ENCODE results near the gene TUBGCP2. TPM values are rescaled to one million over a fixed set of nuclear protein-coding genes. Genes with fewer than 3 reads are reported as not detected.
"Not testable (repeated sequence)": the region's sequence is repeated elsewhere in the genome, so short reads cannot be mapped to it uniquely, and the experiment has no call there.

TUBGCP2 gene
- total RNA-seq, 4 donors from 2014 or later = 44.5 to 107 (median 57.1) TPM

DNA sequence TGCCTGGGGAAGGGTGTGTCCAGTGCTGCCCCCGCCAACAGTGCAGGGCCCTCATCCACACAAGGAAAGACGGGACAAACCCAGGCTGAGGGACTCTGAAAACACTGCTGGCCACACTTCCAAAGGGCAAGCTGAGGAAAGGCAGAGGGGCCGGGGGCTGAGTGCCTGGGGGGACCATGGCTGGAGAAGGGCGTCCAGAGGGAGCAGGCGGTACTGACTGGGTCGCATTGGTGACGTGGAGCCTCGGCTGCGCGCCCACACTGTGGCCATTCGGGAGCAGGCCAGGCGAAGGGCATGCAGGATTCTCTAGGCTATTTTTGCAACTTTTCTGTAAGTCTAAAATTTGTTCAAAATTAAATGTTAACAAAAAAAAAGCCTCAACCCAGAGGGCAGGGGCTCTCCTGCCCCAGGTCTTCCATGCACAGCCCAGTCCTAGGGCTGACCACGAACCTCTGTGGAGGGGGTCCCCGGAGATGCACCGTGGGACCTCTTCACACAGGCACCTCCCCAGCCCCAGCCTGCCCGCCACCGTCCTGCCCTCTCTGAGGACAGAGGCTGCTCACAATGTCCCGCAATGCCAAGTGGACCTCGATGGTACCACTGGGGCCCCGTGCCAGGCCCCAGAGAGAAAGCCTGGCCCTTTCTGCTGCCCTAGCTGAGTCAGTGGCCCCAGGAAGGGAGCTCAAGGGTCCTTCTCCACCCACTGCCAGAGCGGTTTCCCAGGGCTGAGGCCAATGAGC, 42.4 kb downstream of the TUBGCP2 start:
- Histone ChIP-seq H3K4me1 (peaks cover 22% of the 10 kb centered on the region), H3K27me3 (no peaks in the 10 kb centered on the region), H3K36me3 (peaks cover 7% of the 10 kb centered on the region), H3K9me3 (no peaks in the 10 kb centered on the region), H3K27ac (no peak overlapping the region), H3K4me3 (no peak overlapping the region)
- TF ChIP-seq EP300 (IDR thresholded peaks at IDR 0.05) = no peak
- TF ChIP-seq, protein P1, sequence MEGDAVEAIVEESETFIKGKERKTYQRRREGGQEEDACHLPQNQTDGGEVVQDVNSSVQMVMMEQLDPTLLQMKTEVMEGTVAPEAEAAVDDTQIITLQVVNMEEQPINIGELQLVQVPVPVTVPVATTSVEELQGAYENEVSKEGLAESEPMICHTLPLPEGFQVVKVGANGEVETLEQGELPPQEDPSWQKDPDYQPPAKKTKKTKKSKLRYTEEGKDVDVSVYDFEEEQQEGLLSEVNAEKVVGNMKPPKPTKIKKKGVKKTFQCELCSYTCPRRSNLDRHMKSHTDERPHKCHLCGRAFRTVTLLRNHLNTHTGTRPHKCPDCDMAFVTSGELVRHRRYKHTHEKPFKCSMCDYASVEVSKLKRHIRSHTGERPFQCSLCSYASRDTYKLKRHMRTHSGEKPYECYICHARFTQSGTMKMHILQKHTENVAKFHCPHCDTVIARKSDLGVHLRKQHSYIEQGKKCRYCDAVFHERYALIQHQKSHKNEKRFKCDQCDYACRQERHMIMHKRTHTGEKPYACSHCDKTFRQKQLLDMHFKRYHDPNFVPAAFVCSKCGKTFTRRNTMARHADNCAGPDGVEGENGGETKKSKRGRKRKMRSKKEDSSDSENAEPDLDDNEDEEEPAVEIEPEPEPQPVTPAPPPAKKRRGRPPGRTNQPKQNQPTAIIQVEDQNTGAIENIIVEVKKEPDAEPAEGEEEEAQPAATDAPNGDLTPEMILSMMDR (IDR thresholded peaks at IDR 0.05) = no peak
- TF ChIP-seq POLR2A (IDR thresholded peaks at IDR 0.05) = no peak
- no peak for TF ChIP-seq POLR2AphosphoS5 (IDR thresholded peaks at IDR 0.05)
- no peak for DNase-seq (ENCODE audit: low spot score in 2 of 2)
- WGBS = 89% methylated on average over 14 of the region's 21 CpGs

DNA sequence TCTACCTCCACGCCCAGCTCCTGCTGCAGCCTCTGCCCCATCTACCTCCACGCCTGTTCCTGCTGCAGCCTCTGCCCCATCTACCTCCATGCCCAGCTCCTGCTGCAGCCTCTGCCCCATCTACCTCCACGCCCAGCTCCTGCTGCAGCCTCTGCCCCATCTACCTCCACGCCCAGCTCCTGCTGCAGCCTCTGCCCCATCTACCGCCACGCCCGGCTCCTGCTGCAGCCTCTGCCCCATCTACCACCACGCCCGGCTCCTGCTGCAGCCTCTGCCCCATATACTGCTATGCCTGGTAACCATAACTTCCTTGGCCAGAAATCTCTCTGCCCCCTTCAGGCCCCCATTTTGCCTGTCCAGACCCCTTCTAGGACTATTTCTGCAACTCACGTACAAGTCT, 43.6 kb downstream of the TUBGCP2 start:
- H3K27me3 ChIP-seq; H3K36me3 ChIP-seq; DNase-seq (ENCODE audit: low spot score in 2 of 2); H3K4me3 ChIP-seq; H3K9me3 ChIP-seq; H3K27ac ChIP-seq: not testable (repeated sequence)
- 70% methylated on average over 10 of the region's 10 CpGs for WGBS
- H3K4me1 ChIP-seq = peaks cover 34% of the 10 kb centered on the region

DNA sequence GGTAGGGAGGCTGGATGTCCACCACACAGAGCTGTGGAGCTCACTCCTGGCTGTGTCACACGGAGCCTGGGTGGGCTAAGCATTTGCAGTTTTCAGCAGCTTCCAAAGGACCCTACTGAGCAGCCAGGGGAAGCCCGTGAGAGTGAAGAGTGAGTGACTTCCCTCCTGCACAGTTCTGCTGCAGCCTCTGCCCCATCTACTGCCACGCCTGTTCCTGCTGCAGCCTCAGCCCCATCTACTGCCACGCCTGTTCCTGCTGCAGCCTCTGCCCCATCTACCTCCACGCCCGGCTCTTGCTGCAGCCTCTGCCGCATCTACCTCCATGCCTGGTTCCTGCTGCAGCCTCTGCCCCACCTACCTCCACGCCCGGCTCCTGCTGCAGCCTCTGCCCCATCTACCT, 44.2 kb downstream of the TUBGCP2 start:
- H3K27ac ChIP-seq = no peak overlapping the region
- WGBS = 48% methylated on average over 9 of the region's 9 CpGs
- DNase-seq (ENCODE audit: low spot score in 2 of 2) = no peak

DNA sequence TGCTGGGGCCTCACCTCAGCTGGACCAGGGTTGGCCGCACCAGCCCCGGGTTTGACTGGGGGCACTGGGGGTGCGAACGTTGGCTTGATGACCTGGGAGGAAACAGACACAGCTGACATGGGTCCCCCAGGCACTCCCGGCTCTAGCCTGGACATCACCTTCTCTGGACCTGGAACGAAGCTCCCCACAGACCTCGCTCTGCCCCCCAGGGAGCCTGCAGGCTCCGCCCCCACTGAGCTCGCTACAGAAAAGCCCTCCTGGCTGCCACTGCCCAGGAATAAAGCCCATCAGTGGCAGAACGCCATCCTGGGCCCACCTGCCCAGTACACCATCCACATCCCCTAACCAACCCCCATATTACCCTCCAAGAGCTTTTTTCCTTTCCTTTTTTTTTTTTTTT, 45.0 kb downstream of the TUBGCP2 start:
- TF ChIP-seq POLR2AphosphoS5 (IDR thresholded peaks at IDR 0.05) (no peak), EP300 (IDR thresholded peaks at IDR 0.05) (no peak), POLR2A (IDR thresholded peaks at IDR 0.05) (no peak)
- TF ChIP-seq, protein P1 (IDR thresholded peaks at IDR 0.05) = no peak
- Histone ChIP-seq H3K27me3 (no peaks in the 10 kb centered on the region), H3K4me1 (peaks cover 48% of the 10 kb centered on the region), H3K9me3 (no peaks in the 10 kb centered on the region), H3K27ac (no peak overlapping the region), H3K36me3 (no peaks in the 10 kb centered on the region), H3K4me3 (no peak overlapping the region)
- no peak for DNase-seq (ENCODE audit: low spot score in 2 of 2)
- WGBS = 92% methylated on average over 7 of the region's 10 CpGs

More for the DNA sequence above, 44.2 kb downstream of the TUBGCP2 start:
- Histone ChIP-seq H3K4me3 (no peak overlapping the region), H3K9me3 (no peaks in the 10 kb centered on the region), H3K36me3 (no peaks in the 10 kb centered on the region), H3K27me3 (no peaks in the 10 kb centered on the region), H3K4me1 (peaks cover 40% of the 10 kb centered on the region)
- TF ChIP-seq EP300 (IDR thresholded peaks at IDR 0.05) (no peak), POLR2AphosphoS5 (IDR thresholded peaks at IDR 0.05) (no peak), POLR2A (IDR thresholded peaks at IDR 0.05) (no peak)
- TF ChIP-seq, protein P1 (IDR thresholded peaks at IDR 0.05) = no peak

DNA sequence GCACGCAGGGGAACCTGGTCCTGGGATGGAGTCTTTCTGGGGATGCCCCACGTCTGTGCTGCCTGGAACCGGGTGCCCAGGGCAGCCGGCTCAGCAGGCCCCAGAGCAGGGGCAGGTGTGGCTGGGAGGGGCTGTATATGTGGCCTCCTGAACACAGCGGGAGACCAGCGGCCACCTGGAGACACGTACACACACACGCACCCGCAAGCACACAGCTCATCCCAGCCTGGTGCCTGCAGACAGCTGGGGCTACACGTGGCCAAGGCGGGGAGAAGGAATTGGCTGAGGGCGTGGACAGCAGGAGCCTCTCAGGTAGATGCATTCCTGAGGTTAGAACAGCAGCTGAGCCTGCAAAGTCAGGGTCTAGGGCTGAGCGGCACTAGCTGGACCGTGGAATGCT, 46.0 kb downstream of the TUBGCP2 start:
- no peak for DNase-seq (ENCODE audit: low spot score in 2 of 2)
- no peak for TF ChIP-seq POLR2AphosphoS5 (IDR thresholded peaks at IDR 0.05)
- no peak for TF ChIP-seq EP300 (IDR thresholded peaks at IDR 0.05)
- TF ChIP-seq POLR2A (IDR thresholded peaks at IDR 0.05) = no peak
- TF ChIP-seq, protein P1 (IDR thresholded peaks at IDR 0.05) = no peak
- WGBS = 45% methylated on average over 4 of the region's 14 CpGs
- Histone ChIP-seq H3K4me1 (peaks cover 57% of the 10 kb centered on the region), H3K36me3 (no peaks in the 10 kb centered on the region), H3K9me3 (no peaks in the 10 kb centered on the region), H3K27ac (no peak overlapping the region), H3K27me3 (no peaks in the 10 kb centered on the region), H3K4me3 (no peak overlapping the region)

All from suprapubic skin (tissue), 4 donors.